Activated CD8-positive, alpha-beta memory T cell treated with anti-CD3 and anti-CD28 coated beads, Interleukin-2, amount 50 U/mL, for 24 hours (primary cell): ENCODE results near the gene NUP43.
"Not testable (repeated sequence)": the region's sequence is repeated elsewhere in the genome, so short reads cannot be mapped to it uniquely, and the experiment has no call there.

ENCODE experiments used
- DNase-seq: peaks from one replicate; pipeline ENCODE4 v3.0.0-alpha.2; 2020; ENCODE audit errors: extremely low read depth

The NUP43 gene, protein sequence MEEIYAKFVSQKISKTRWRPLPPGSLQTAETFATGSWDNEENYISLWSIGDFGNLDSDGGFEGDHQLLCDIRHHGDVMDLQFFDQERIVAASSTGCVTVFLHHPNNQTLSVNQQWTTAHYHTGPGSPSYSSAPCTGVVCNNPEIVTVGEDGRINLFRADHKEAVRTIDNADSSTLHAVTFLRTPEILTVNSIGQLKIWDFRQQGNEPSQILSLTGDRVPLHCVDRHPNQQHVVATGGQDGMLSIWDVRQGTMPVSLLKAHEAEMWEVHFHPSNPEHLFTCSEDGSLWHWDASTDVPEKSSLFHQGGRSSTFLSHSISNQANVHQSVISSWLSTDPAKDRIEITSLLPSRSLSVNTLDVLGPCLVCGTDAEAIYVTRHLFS

DNA sequence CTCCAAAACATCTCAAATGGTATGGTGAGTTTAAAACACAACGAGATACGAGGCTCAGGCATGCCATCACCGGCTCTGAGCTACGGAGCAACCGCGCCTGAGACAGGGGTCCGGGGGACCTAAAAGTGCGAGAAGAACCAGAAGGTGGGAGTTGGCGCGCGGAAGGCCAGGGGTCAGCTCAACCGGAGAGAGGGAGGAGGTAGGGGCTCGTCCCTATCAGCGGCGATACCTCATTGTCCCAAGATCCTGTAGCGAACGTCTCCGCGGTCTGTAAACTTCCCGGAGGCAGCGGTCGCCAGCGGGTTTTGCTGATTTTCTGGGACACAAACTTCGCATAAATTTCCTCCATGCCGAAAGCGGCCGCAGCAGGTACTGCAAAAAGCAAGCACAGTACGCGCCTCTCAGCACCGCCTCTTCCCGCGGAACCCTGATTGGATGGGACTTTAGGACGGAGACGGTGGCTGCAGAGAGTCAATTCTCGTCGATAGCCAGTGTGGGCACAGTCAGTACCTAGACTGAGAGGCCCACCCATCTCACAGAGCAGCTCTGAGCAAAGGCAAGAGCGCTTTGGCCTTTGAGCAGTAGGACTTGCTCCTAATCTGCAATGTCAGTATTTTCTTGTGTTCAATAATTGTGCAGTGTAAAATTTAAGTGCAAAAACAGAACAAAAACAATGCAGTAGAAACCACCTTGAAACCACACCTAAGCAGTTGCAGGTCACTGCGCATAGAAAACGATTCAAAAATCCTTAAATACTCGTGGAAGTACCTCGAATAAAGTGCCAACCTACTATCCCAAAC lies at the start of gene NUP43:
Gene NUP43 (minus strand): TSS at position 383 of the 800 bp plus-strand sequence. CDS start 34 bp downstream, at position 349.
- peak; percentile 91 for DNase-seq

DNA sequence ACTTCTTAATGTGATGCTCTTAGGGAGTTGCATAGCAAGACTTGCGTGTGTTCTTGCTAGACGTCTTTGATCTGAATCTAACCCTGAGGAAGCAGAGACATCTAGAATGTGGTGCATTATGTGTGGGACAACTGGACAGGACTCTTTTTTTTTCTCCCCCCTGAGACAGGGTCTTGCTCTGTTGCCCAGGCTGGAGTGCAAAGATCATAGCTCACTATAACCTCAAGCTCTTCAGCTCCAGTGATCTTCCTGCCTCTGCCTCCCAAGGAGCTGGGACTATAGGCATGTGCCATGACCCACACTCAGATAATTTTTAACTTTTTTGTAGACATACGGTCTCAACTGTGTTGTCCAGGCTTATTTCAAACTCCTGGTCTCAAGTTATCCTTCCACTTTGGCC lies 37.2 kb upstream of the NUP43 start:
- no peak for DNase-seq

DNA sequence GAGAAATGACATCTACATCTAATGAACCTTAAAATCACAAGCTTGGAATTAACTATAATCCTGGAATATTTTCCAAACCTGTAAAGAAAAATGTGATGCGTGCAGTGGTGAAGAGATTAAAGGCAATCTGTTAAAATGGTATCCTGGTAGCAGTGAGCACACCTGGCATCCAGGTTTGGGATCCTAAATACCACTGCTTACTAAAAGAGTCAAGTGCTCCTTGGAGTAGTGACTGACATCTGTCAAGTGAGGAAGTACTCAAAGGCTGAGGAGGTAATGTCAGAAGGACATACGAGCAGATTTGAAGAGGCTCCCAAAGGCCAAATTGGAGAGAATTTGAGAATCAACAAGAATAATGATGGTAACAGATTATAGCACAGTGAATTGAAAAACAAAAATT lies 36.0 kb upstream of the NUP43 start:
- no peak for DNase-seq

DNA sequence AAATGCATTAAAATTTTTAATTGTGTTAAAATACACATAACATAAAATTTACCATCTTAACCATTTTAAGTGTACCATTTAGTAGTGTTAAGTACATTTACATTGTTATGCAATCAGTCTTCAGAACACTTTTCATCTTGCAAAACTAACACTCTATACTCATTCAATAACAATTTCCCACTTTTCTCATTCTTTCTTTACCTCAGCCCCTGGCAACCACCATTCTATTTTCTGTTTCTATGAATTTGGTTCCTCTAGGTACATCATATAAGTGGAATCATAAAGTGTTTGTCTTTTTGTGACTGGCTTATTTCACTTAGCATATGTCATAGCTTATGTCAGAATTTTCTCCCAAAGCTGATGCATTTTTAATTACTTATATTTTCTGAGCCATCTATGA lies 35.4 kb upstream of the NUP43 start:
- no peak for DNase-seq

DNA sequence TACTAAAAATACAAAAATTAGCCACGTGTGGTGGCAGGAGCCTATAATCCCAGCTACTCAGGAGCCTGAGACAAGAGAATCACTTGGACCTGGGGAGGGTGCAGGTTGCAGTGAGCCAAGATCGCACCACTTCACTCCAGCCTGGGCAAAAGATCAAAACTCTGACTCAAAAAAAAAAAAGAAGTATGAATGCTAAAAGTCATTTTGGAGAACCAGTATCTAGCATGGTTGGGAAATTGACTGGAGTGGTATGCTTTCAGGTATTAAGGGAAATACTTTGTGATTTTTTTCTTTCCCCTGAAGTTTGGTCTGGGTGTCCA lies 33.3 kb upstream of the NUP43 start:
- no peak for DNase-seq

DNA sequence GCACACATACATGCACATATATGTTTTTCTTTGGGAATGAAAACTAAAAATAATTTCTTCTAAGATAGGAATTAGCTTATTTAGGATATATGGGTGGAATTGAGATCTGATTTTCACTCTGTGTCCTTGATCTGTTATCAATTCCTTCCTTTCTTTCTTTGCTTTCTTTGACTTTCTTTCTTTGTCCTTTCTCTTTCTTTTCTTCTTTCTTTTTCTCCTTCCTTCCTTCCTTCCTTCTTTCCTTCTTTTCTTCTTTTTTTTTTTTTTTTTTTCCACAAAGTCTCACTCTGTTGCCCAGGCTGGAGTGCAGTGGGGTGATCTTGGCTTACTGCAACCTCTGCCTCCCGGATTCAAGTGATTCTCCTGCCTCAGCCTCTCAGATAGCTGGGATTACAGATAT lies 31.3 kb upstream of the NUP43 start:
- no peak for DNase-seq

DNA sequence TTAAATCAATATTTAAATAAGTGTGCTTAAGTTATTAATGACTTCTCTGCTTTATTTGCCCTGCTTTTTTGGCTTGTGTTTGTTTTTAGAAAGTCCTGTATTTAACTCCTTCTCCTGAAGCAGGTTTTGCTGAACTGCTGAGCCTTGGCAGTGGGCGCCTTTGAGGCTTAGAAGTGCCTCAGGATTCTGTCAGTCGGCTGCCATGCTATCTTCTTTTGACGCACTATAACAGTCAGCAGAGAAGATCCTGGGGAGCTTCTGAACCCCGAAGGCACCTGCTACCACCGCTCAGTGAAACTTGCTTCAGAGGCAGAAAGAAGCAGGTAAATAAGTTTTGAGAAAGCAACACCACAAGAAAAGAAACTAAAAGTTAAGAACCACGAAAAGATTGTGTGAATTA lies 25.6 kb upstream of the NUP43 start:
- no peak for DNase-seq

DNA sequence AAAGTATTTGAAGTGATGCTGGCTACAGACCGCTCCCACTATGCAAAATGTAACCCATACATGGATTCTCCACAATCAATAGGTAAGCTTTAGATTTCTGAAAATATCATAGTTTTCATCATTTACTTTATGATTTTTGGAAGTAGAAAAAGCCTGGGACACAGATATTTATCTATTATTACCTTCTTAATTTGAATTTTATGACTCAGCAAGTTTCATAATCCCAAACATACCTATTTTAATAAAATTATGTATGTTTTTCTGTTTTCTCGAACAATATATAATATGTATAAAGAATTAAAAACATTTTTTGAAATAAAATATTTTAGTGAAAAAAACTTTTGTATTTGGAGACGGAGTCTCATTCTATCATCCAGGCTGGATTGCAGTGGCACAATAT lies 24.9 kb upstream of the NUP43 start:
- DNase-seq = no peak

DNA sequence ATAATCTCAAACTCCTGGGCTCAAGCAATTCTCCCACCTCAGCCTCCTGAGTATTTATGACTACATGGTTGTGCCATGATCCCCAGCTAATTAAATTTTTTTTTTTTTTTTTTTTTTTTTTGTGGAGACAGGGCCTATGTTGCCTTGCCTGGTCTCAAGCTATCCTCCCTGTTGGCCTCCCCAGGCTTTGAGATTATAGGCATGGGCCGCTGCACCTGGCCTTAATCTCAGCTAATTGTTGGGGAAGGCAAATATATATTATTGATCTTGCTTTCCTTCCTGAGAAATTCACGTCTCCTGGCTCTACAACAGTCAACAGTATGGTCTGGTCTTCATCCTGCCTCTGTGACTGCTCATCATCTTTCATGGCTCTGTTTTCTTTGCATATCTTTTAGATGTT lies 23.3 kb upstream of the NUP43 start:
- DNase-seq = no peak

DNA sequence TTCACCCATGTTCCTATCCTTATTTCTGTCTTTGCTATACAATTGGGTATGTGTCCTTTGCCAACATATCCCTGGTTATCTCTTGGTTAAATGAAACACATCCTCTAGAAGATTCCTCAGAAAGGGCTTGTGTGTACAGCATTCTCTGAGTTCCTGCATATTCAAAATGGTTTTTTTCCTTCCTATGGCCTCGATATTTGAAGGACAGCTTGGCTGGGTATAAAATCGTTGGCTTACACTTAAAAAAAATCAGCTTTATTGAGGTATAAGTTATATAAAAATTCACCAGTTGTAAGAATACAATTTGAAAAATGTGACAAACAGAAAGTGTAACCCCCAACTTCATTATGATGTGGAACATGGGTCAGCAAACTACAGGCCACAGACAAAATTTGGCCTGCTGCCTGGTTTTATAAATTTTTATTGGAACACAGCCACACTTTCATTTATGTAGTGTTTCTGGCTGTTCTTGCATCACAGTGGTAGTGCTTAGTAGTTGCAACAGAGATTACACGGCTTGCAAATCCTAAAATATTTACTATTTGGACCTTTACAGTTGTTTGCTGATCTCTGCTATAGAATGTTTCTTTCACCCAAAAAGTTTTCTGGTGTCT lies 19.9 kb upstream of the NUP43 start:
- no peak for DNase-seq

DNA sequence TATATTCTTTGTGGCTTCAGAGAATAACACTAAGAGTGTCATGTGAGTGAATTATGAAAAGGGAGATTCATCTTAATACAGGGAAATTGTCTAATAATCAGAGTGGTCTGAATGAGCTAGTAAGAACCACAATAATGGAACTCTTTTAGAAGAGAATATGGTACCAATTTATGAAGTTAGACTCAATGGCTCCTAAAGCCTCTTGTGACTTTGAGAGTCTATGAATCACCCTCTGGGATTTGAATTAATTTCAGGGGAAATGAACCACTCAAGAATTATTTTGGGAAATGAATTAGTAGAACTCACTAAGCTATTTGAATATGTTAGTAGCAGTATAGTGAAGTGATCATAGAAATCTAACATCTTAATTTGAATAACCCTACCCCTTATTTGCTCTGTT lies 17.5 kb upstream of the NUP43 start:
- no peak for DNase-seq

DNA sequence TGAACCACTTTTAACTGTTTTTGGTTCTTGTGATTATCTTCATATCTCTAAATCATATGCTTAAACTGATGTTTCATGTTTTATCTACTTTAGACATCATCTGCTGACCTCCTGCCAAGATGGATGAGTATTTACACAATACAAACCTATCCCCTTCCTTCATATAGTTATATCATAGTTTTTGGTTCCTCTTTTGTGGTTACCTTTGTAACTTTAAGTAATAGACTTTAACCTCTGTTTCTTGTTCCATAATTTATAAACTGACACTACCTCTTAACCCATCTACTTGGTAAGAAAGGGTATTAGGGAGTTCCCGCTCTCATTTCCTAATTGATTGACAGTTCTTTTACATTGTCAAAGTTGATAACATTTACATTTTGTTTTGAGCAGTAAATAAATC lies 15.1 kb upstream of the NUP43 start:
- no peak for DNase-seq

DNA sequence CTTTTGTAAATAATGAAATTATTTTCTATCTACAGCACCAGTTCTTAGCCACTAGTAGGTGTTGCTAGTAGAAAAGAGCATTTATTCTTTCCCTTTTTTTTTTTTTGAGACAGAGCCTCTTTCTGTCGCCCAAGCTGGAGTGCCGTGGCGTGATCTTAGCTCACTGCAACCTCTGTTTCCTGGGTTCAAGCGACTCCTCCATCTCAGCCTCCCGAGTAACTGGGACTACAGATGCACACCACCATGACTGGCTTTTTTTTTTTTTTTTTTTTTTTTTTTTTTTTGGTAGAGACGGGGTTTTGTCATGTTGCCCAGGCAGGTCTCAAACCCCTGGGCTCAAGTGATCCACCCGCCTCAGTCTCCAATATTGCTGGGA lies 9.9 kb upstream of the NUP43 start:
- no peak for DNase-seq

DNA sequence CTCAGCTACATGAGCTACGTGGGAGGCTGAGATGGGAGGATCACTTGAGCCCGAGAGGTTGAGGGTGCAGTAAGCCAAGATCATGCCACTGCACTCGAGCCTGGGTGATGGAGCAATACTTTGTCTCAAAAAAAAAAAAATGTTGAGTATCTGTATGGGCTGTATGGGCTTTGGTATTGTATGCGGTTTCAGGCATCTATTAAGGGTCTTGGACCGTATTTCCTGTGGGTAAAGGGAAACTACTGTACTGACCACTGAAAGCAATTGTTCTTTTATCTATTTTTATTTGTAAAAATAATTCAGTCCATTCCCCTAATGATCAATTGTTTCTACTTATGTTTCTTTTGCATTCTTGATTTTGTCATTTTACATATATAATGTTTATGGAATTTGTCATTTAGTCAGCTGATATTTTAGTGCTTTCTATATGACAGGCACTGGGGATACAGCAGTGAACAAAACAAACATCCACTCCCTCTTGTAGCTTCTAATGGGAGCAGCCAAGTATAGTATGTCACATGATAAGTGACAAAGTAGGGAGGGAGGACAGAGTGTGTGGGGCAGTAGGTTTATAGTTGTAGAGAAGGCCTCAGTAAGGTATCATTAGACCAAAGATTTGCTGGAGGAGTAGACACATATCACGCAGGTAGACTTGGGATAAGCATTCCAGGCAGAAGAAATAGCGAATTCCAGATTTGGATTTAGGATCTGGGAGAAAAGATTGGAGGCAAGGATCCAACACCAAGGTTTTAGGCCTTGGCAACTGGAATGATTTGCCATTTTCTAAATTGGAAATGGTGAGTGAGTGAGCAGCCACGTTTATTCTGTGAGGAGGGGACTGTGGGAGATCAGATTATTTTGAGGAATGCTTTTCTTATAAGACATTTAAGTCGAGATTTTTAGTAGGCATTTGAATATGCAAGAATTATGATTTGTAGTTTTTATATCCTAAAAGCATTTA lies 9.3 kb upstream of the NUP43 start:
- no peak for DNase-seq

DNA sequence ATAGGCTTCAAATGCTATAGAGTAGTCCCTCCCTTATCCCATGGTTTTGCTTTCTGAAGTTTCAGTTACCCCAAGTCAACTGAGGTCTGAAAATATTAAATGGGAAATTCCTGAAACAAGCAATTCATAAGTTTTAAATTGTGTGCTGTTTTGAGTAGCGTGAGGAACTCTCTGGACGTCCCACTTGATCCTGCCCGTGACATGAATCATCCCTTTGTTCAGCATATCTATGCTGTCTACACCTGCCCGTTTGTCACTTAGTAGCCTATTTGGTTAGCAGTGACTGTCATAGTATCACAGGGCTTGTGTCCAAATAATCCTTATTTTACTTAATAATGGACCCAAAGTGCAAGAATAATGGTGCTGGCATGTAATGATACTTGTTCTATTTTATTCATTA lies 8.2 kb upstream of the NUP43 start:
- no peak for DNase-seq

DNA sequence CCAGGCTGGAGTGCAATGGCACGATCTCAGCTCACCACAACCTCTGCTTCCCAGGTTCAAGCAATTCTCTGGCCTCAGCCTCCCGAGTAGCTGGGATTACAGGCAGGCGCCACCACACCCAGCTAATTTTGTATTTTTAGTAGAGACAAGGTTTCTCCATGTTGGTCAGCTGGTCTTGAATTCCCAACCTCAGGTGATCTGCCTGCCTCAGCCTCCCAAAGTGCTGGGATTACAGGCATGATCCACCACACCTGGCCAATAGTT lies 7.0 kb upstream of the NUP43 start:
- not testable (repeated sequence) for DNase-seq

DNA sequence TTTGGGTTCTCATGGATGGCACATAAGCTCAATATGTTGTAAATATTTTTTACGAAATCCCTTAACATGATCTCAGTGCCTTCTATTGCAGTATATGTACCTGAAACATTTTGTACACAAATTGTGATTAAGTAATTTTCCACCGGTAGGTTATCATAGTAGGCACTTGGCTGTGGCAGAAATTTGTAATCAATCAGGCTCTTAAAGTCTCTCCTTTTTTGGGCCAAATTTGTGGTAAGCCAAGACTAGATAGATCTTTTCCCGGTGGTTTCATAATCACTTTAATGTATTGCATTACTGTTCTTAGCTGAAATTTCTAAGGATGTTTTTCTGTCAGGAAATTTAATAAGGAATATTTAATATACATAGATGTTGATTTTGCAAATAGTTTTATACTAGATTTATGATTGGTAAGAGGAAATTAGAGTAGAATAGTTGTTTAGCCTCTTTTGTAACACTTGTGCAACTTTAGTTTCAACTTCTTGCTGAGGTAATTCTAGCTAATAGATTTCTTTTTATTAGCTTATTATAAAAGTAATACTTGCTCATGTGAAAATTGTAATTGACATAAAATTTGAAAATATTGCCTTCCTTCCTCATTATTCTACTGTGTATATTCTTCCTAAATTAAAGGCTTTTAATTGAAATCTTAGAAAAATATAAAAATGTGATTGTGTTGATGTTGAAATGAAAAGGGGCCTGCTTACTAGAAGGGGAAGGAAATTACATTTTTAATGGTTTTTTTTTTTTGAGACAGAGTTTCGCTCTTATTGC lies 6.5 kb upstream of the NUP43 start:
- DNase-seq = no peak

DNA sequence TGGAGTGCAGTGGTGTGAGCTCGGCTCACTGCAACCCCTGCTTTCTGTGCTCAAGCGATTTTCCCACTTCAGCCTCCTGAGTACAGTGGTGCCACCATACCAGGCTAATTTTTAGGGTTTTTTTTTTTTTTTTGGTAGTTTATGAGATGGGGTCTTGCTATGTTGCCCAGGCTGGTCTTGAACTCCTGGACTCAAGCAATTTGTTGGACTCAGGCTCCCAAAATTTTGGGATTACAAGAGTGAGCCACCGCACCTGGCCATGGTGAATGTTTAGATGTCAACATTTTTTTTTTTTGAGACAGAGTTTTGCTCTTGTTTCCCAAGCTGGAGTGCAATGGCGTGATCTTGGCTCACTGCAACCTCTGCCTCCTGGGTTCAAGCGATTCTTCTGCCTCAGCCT lies 5.6 kb upstream of the NUP43 start:
- not testable (repeated sequence) for DNase-seq

DNA sequence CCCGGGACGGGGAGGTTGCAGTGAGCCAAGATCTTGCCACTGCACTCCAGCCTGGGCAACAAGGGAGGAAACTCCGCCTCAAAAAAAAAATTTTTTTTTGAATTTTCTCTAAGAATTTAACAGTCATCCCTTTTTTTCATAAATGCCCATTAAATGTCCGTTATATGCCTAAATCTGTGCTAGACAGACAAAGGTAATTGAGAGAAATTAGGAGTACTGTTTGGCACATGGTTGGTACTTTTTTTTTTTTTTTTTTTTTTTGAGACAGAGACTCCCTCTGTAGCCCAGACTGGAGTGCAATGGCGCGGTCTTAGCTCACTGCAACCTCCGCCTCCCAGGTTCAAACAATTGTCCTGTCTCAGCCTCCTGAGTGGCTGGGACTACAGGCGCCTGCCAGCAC lies 4.9 kb upstream of the NUP43 start:
- DNase-seq = no peak

DNA sequence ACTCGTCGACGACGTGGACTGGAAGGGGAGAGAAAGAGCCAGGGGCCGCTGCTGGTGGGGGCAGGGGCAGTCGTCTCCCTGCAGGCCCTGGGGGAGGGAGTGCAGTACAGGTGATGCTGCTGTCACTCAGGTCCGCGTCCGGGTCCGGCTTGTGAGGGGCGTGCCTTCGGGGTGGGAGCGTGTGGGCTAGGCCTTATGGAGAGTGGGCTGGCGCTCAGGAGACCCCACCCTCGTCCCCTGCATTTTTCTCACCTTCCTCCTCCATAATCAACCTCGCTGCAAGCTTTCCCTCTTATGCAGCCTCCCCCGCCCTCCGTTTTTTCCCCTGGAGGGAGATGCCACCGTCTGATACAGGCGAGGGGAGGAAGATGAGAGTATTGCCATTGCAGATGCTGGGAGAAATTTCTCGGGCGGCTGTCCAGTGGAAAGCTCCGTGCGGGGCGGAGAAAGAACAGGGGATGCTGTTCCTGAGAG lies 3.8 kb upstream of the NUP43 start:
- DNase-seq = peak; percentile 17

DNA sequence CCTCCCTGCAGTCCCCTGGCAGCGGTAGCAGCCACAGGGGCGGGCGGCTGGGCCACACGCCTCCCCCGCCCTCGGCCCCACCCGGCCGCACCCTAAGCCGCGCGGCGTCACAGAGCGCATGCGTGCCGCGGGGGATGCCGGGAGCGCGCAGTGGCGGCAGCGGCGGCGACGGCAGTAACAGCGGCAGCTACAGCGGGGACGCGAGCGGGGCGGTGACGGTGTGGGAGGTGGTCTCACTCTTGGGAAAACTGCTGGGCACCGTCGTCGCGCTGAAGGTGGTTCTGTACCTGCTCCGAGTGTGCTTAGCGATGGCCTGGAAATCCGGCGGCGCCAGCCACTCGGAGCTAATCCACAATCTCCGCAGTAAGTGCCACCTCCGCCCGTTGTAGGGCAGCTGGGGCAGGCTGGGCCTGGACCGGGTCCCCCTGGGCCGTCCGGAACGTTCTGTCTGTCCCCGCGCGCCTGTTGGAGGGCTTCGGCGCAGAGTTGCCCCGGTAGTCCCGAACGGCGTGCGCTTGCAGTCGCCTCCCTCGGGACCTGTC lies 3.3 kb upstream of the NUP43 start, which contains the start of gene PCMT1:
Gene PCMT1 (plus strand): TSS at position 148 of the 542 bp plus-strand sequence. CDS start 161 bp downstream, at position 309.
- DNase-seq = peak; percentile 73
